Measurements from ENCODE around the gene DNAJC6.
"Not testable (repeated sequence)": the region's sequence is repeated elsewhere in the genome, so short reads cannot be mapped to it uniquely, and the experiment has no call there.

The DNAJC6 gene

GRCh38 chr1:65359888-65360287 lies 50.5 kb downstream of the DNAJC6 start:
- no peak for DNase-seq

- no peak for DNase-seq
These were observed 51.3 kb downstream of the DNAJC6 start for GRCh38 chr1:65360648-65361047.

- no peak for DNase-seq
These were observed 53.2 kb downstream of the DNAJC6 start for GRCh38 chr1:65362545-65362944.

GRCh38 chr1:65363484-65363883 lies 54.1 kb downstream of the DNAJC6 start:
- no peak for DNase-seq

- DNase-seq, result no peak
These were observed 59.1 kb downstream of the DNAJC6 start for GRCh38 chr1:65368403-65368802.

GRCh38 chr1:65371544-65371943 lies 62.2 kb downstream of the DNAJC6 start:
- no peak for DNase-seq

- DNase-seq, result no peak
These were observed 63.2 kb downstream of the DNAJC6 start for GRCh38 chr1:65372557-65372956.

- DNase-seq, result no peak
These were observed 68.3 kb downstream of the DNAJC6 start for GRCh38 chr1:65377496-65378246.

- no peak for DNase-seq
These were observed 69.1 kb downstream of the DNAJC6 start for GRCh38 chr1:65378247-65378946.

GRCh38 chr1:65384426-65384825 lies 75.1 kb downstream of the DNAJC6 start:
- DNase-seq, result not testable (repeated sequence)

- no peak for DNase-seq
These were observed 77.1 kb downstream of the DNAJC6 start for GRCh38 chr1:65386439-65386838.

GRCh38 chr1:65387821-65388220 lies 78.5 kb downstream of the DNAJC6 start:
- DNase-seq, result no peak

- no peak for DNase-seq
These were observed 79.8 kb downstream of the DNAJC6 start for GRCh38 chr1:65388908-65389695.

- DNase-seq, result no peak
These were observed 83.2 kb downstream of the DNAJC6 start for GRCh38 chr1:65392497-65392896.

GRCh38 chr1:65393347-65393746 lies 84.0 kb downstream of the DNAJC6 start:
- DNase-seq, result no peak

GRCh38 chr1:65393928-65394327 lies 84.6 kb downstream of the DNAJC6 start:
- DNase-seq, result no peak

- no peak for DNase-seq
These were observed 86.7 kb downstream of the DNAJC6 start for GRCh38 chr1:65395887-65396612.

GRCh38 chr1:65398083-65398482 lies 88.7 kb downstream of the DNAJC6 start:
- DNase-seq, result no peak

- DNase-seq, result no peak
These were observed 89.7 kb downstream of the DNAJC6 start for GRCh38 chr1:65399003-65399402.

GRCh38 chr1:65401612-65402011 lies 92.3 kb downstream of the DNAJC6 start:
- DNase-seq, result no peak

GRCh38 chr1:65404941-65405340 lies 95.6 kb downstream of the DNAJC6 start:
- DNase-seq, result no peak

GRCh38 chr1:65407877-65408276 lies 98.5 kb downstream of the DNAJC6 start:
- no peak for DNase-seq

GRCh38 chr1:65409314-65409713 lies 100.0 kb downstream of the DNAJC6 start:
- no peak for DNase-seq
